Measurements from ENCODE around the gene CCDC112. TPM values are rescaled to one million over a fixed set of nuclear protein-coding genes. Genes with fewer than 3 reads are reported as not detected.

CCDC112 gene
- total and polyA plus RNA-seq, 2 experiments from 2014 or later = 18.1 to 48.2 TPM

DNA sequence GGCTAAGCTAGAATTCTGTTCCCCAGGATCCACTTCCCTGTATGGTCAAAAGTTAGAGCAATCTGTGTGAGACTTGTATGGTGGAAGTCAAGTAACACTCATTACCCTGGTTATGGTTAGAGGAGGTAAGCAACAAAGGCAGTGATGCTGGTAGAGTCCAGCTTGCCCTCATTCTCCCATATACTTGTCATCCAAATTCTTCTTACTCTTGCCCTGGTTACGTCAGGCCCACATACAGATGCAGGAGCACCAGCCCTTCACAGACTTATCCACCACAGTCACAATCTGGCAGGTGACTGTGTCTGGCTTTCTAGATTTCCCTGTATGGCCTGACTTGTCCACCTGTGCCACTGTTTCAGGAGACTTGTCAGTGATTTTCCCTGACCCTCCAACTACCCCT is 69.2 kb downstream of the CCDC112 start:
- Histone ChIP-seq H3K9me2 (ENCODE audit: insufficient read depth) (no peaks in the 10 kb centered on the region), H3F3A (replicated peaks; ENCODE audit: low read depth) (no peaks in the 10 kb centered on the region), H4K20me1 (replicated peaks; ENCODE audit: insufficient read depth) (no peaks in the 10 kb centered on the region), H3K36me3 (ENCODE audit: insufficient read depth) (no peaks in the 10 kb centered on the region), H3K27ac (ENCODE audit: low read depth) (no peak overlapping the region), H3K4me2 (no peak overlapping the region), H3K79me2 (replicated peaks; ENCODE audit: insufficient read depth) (no peaks in the 10 kb centered on the region), H2AFZ (no peak overlapping the region), H3K27me3 (ENCODE audit: insufficient read depth) (no peaks in the 10 kb centered on the region), H3K4me3 (no peak overlapping the region), H3K4me1 (ENCODE audit: insufficient read depth) (no peaks in the 10 kb centered on the region)
- TF ChIP-seq ZNF331 (CRISPR knock-in tag; IDR thresholded peaks at IDR 0.05; ENCODE audit: low read depth) = no peak
- no peaks in the 10 kb centered on the region for H3K27me3 Mint-ChIP-seq (ENCODE audit: insufficient read depth, low read depth, poor library complexity)
- no peaks in the 10 kb centered on the region for H3K9me3 Mint-ChIP-seq
- DNase-seq (ENCODE audit: low spot score) = no peak
- no peak overlapping the region for H3K27ac Mint-ChIP-seq
- no peak overlapping the region for H3K4me3 Mint-ChIP-seq
- H3K4me1 Mint-ChIP-seq = no peaks in the 10 kb centered on the region
- no peak for ATAC-seq
- peaks cover 10% of the 10 kb centered on the region; the same call in 2 of the 3 replicates for H3K36me3 Mint-ChIP-seq (ENCODE audit: low read depth)

Small RNAs within 50 kb of the gene (small RNA-seq; reads per million reads assigned to genes)
- not detected for gene HMGN1P15 (ENCODE audit: low replicate concordance)

Other genes with a start within 250 kb of the CCDC112 start
- 10.1 and 14.1 TPM in 2 replicates for gene TRIM36, start 126.7 kb downstream of the CCDC112 start, total RNA-seq (2014; rRNA removed; shearing (Covaris generic))
- gene TRIM36, start 126.7 kb downstream of the CCDC112 start, polyA plus RNA-seq (2016; fragmentation: Nextera tagmentation; extraction: Ambion mirVana) = 4.3 and 4.4 TPM in 2 replicates
- gene PGGT1B, start 33.8 kb downstream of the CCDC112 start, total RNA-seq (2014; rRNA removed; shearing (Covaris generic)) = 12.9 and 13.0 TPM in 2 replicates
- 6.4 and 8.6 TPM in 2 replicates for gene PGGT1B, start 33.8 kb downstream of the CCDC112 start, polyA plus RNA-seq (2016; fragmentation: Nextera tagmentation; extraction: Ambion mirVana)
- 21.6 and 22.3 TPM in 2 replicates for gene FEM1C, start 248.1 kb upstream of the CCDC112 start, total RNA-seq (2014; rRNA removed; shearing (Covaris generic))
- gene FEM1C, start 248.1 kb upstream of the CCDC112 start, polyA plus RNA-seq (2016; fragmentation: Nextera tagmentation; extraction: Ambion mirVana) = 4.5 and 4.7 TPM in 2 replicates

Measured in GM23338 (cell line).